ACC112 (cell line): ENCODE measurements around the gene ASMTL.
"Not testable (repeated sequence)": the region's sequence is repeated elsewhere in the genome, so short reads cannot be mapped to it uniquely, and the experiment has no call there.

Experiments used
- H2AFZ ChIP-seq: fragments of 200-600 bp; sonication (generic); one replicate; pipeline ENCODE4 v1.6.0; 2017; ENCODE audit warnings: antibody characterized with exemption, low read length; ENCODE audit not compliant: unreplicated experiment
- H3K27ac ChIP-seq: fragments of 200-600 bp; sonication (generic); 2 replicates; pipeline ENCODE4 v1.5.1; 2014; ENCODE audit warnings: low read depth, mild to moderate bottlenecking, antibody characterized with exemption, low read length, moderate library complexity
- H3K27me3 ChIP-seq: fragments of 200-600 bp; sonication (generic); 2 replicates; pipeline ENCODE4 v1.6.1; 2014; ENCODE audit warnings: mild to moderate bottlenecking, antibody characterized with exemption, low read length, moderate library complexity, mixed read lengths; ENCODE audit not compliant: insufficient read depth
- H3K36me3 ChIP-seq: fragments of 200-600 bp; sonication (generic); 2 replicates; pipeline ENCODE4 v1.6.1; 2016; ENCODE audit warnings: mild to moderate bottlenecking, antibody characterized with exemption, low read length, moderate library complexity, mixed read lengths; ENCODE audit not compliant: insufficient read depth
- H3K4me1 ChIP-seq: fragments of 200-600 bp; sonication (generic); one replicate; pipeline ENCODE4 v1.6.1; 2016; ENCODE audit warnings: low read length, mixed read lengths; ENCODE audit not compliant: insufficient read depth, unreplicated experiment, control insufficient read depth
- H3K4me3 ChIP-seq: fragments of 200-600 bp; sonication (generic); 2 replicates; pipeline ENCODE4 v1.5.1; 2014; ENCODE audit warnings: mild to moderate bottlenecking, low read depth, low read length
- H3K79me2 ChIP-seq: fragments of 200-600 bp; sonication (generic); one replicate; pipeline ENCODE4 v1.6.0; 2016; ENCODE audit warnings: low read length; ENCODE audit not compliant: control insufficient read depth, unreplicated experiment, insufficient read depth

The ASMTL gene

GRCh38 chrX:1418901-1419544 is 33.7 kb downstream of the ASMTL start:
- Histone ChIP-seq H3K4me1 (no peaks in the 10 kb centered on the region), H2AFZ (no peak overlapping the region), H3K36me3 (peaks cover 51% of the 10 kb centered on the region), H3K79me2 (no peaks in the 10 kb centered on the region), H3K27me3 (no peaks in the 10 kb centered on the region), H3K27ac (no peak overlapping the region), H3K4me3 (no peak overlapping the region)

- no peaks in the 10 kb centered on the region for H3K27me3 ChIP-seq
- H3K36me3 ChIP-seq = peaks cover 48% of the 10 kb centered on the region
- H3K27ac ChIP-seq = no peak overlapping the region
- no peak overlapping the region for H3K4me3 ChIP-seq
- no peak overlapping the region for H2AFZ ChIP-seq
- no peaks in the 10 kb centered on the region for H3K4me1 ChIP-seq
- H3K79me2 ChIP-seq = no peaks in the 10 kb centered on the region
Measured at GRCh38 chrX:1417921-1418771, 34.6 kb downstream of the ASMTL start.

GRCh38 chrX:1416965-1417760 is 35.5 kb downstream of the ASMTL start:
- Histone ChIP-seq H3K27me3 (no peaks in the 10 kb centered on the region), H3K4me3 (no peak overlapping the region), H3K4me1 (no peaks in the 10 kb centered on the region), H3K36me3 (peaks cover 42% of the 10 kb centered on the region), H2AFZ (no peak overlapping the region), H3K79me2 (no peaks in the 10 kb centered on the region), H3K27ac (no peak overlapping the region)

GRCh38 chrX:1416327-1416784 is 36.4 kb downstream of the ASMTL start:
- Histone ChIP-seq H3K4me3 (no peak overlapping the region), H3K27me3 (no peaks in the 10 kb centered on the region), H2AFZ (no peak overlapping the region), H3K27ac (no peak overlapping the region), H3K4me1 (no peaks in the 10 kb centered on the region), H3K36me3 (peaks cover 35% of the 10 kb centered on the region), H3K79me2 (no peaks in the 10 kb centered on the region)

GRCh38 chrX:1412551-1413161 is 40.1 kb downstream of the ASMTL start:
- peaks cover 24% of the 10 kb centered on the region; the same call in 1 of the 2 replicates for H3K36me3 ChIP-seq

GRCh38 chrX:1411326-1411725 is 41.4 kb downstream of the ASMTL start:
- H3K27me3 ChIP-seq = no peaks in the 10 kb centered on the region
- peaks cover 23% of the 10 kb centered on the region for H3K36me3 ChIP-seq
- no peaks in the 10 kb centered on the region for H3K4me1 ChIP-seq
- H2AFZ ChIP-seq = no peak overlapping the region
- no peak overlapping the region for H3K27ac ChIP-seq
- no peak overlapping the region for H3K4me3 ChIP-seq
- H3K79me2 ChIP-seq = no peaks in the 10 kb centered on the region

More at GRCh38 chrX:1412551-1413161, 40.1 kb downstream of the ASMTL start:
- no peaks in the 10 kb centered on the region for H3K79me2 ChIP-seq
- no peak overlapping the region for H3K4me3 ChIP-seq
- no peak overlapping the region for H2AFZ ChIP-seq
- no peak overlapping the region for H3K27ac ChIP-seq
- H3K4me1 ChIP-seq = no peaks in the 10 kb centered on the region
- H3K27me3 ChIP-seq = no peaks in the 10 kb centered on the region

- Histone ChIP-seq H3K4me3 (no peak overlapping the region), H3K36me3 (peaks cover 52% of the 10 kb centered on the region), H2AFZ (no peak overlapping the region), H3K27me3 (no peaks in the 10 kb centered on the region), H3K27ac (no peak overlapping the region), H3K79me2 (peaks cover 4% of the 10 kb centered on the region), H3K4me1 (no peaks in the 10 kb centered on the region)
Measured at GRCh38 chrX:1407035-1407434, 45.7 kb downstream of the ASMTL start.

- H3K79me2 ChIP-seq, H2AFZ ChIP-seq, H3K27ac ChIP-seq, H3K4me1 ChIP-seq, H3K27me3 ChIP-seq, H3K4me3 ChIP-seq: not testable (repeated sequence)
- peaks cover 60% of the 10 kb centered on the region for H3K36me3 ChIP-seq
Measured at GRCh38 chrX:1405769-1406168, 46.9 kb downstream of the ASMTL start.

GRCh38 chrX:1403867-1404266 is 48.8 kb downstream of the ASMTL start:
- not testable (repeated sequence) for H3K4me1 ChIP-seq, H3K27me3 ChIP-seq, H3K4me3 ChIP-seq, H2AFZ ChIP-seq, H3K27ac ChIP-seq, H3K79me2 ChIP-seq
- H3K36me3 ChIP-seq = peaks cover 78% of the 10 kb centered on the region

- no peak overlapping the region for H2AFZ ChIP-seq
- no peak overlapping the region for H3K4me3 ChIP-seq
- H3K4me1 ChIP-seq = no peaks in the 10 kb centered on the region
- peaks cover 79% of the 10 kb centered on the region for H3K36me3 ChIP-seq
- no peaks in the 10 kb centered on the region for H3K27me3 ChIP-seq
- no peak overlapping the region for H3K27ac ChIP-seq
- H3K79me2 ChIP-seq = peaks cover 4% of the 10 kb centered on the region
Measured at GRCh38 chrX:1403228-1403627, 49.5 kb downstream of the ASMTL start.
